GM18526 (cell line): ENCODE results near the gene SLAIN1.

Experiments
- POLR2A ChIP-seq: IDR thresholded peaks from 3 replicates; pipeline ENCODE4 v1.6.1; 2011; ENCODE audit not compliant: insufficient read length; ENCODE audit errors: extremely low read depth

The SLAIN1 gene

GRCh38 chr13:77784515-77784914 lies 87.0 kb downstream of the SLAIN1 start:
- no peak for TF ChIP-seq POLR2A

DNA sequence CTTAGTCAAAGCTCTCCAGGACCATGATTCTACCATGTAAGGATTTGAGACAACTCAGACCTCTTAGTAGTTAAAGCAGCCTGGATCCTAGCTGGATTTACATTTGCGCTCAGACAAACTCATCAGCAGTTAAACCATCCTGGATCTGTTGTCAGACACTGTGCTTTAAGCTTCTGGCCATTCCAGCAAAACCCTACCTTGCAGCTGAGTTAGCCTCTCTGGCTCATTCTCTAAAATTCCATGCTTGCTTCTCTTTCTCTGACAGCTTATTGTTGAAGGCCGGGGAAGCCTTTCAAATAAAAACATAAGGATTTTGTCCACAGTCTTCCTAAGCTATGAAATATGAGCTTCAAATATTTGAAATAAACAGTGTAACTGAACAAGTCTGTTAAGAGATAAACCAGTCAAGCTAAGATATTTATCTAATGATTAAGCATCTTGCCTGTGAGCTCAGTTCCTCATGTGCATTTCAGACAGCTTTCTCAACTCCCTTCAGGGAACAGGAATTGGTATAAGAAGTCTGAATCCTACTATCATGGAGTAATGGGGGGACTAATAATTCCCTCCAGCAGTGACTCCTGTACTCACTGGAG lies 89.3 kb downstream of the SLAIN1 start:
- no peak for TF ChIP-seq POLR2A

DNA sequence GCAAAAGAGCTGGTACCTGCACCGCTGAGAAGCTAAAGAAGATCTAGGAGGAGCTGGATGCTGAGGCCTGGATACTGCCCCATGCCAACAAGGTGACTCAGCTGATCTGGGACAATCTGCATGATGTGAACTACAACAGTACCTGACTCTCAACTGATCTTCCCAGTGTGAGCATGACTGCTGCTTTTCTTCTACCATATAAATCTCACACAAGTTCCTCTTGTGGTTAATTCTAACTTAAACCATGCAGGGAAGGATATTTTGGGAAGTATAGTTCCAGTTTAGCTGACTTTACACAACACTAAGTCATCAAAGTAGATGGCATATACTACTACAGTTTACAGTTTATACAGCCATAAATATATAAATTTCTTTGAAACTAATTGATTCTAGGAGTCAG lies 91.9 kb downstream of the SLAIN1 start:
- TF ChIP-seq POLR2A = no peak

DNA sequence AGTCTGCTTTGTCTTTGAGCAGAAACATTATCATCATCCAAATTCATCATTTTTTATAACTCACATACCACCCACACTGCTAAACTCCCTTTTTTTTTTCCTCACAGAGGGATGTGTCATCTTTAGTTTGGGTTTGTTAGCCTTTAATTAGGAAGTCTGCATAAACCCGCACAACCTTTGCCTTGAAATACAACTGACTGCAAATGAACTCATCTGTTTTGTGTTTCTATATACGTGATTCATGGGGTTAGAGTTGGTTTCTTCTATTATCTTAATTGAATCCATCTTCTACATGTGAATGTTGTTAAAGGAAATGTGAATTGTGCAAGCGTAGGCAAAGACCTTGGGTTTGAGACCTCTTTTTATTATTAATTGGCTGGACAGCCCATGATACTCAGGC lies 102.7 kb downstream of the SLAIN1 start:
- no peak for TF ChIP-seq POLR2A

DNA sequence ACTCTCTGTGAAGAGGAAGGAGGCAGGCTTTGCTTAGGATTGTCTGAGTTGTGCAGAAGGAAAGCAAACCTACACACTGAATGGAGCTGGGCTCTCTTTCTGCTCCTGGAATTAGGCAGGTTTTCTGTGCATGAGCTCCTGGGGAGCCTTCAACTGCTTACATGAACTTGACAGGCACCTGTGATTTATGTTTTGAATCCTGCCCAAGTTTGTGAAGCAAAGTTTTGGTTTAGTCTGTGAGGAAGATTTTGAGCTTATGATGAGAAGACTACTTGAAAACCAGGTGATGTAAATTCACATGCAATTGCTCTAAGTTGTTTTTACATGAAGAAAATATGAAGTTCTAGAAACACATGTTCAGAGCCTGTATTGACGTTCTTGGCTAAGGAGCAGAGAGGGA lies 109.0 kb downstream of the SLAIN1 start:
- TF ChIP-seq POLR2A = no peak

- TF ChIP-seq POLR2A = no peak
Observed at GRCh38 chr13:77807431-77808135, 110.1 kb downstream of the SLAIN1 start.

DNA sequence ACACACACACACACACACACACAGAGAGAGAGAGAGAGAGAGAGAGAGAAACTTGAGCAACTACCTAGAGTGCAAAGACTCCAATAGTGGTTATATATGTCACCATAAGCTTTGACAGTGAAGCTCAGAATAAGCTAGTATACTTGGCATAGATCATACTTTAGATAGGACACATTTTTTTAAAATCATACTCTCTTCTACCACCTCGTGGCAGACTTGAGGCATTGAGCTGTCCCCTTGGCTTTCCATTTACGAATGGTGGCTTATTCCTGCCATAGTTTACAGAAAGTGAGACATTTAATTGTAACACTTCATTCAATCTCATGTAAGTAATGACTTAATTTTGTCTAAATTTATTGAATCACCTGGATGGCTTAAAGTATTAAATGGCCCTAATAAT lies 112.9 kb downstream of the SLAIN1 start:
- no peak for TF ChIP-seq POLR2A

DNA sequence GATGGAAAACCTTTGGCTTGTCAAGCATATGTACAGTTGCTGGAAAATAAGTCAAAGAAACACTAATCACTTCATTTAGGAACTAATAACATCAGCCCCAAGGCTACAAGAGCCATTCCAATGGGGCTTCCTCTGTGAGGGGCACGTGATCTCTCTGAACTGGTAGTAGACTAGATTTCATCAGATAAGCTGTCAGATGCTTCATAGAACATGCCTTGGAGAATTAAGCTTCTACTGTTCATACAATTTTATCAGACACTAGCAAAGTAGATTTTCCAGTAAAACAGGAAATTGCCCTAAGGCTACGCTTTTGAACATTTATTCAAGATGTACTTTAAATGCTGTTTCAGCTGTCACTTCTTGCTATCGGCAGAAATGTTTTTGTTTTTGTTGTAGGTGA lies 113.4 kb downstream of the SLAIN1 start:
- no peak for TF ChIP-seq POLR2A

- no peak for TF ChIP-seq POLR2A
Observed at GRCh38 chr13:77811381-77811780, 113.9 kb downstream of the SLAIN1 start.

DNA sequence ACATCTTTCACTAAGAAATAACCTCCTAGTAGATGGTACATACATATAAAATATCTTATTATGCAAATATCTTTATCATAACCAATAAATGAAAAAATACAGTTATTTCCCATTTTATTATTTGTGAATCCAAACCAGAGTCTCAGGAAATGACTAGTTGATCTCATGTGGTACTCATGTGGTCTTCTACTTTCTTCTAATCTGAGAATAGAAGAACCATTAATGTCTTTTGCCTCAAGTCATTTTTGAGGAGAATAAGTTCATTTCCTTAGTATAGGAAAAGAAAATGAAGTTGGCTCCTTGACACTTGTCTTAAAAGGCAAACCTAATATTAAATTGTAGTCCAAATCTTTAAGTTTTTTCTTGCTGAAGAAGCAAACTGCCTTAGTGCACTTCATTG lies 114.5 kb downstream of the SLAIN1 start:
- TF ChIP-seq POLR2A = no peak
